ENCODE measurements around the gene PCCA.

GRCh38 chr13:100541897-100542825 is 453.3 kb downstream of the PCCA start:
- TF ChIP-seq CTCF (IDR thresholded peaks at IDR 0.05) (no peak), POLR2A (IDR thresholded peaks at IDR 0.05) (no peak)
